Measurements from ENCODE around the gene ANKHD1. TPM values are rescaled to one million over a fixed set of nuclear protein-coding genes. Genes with fewer than 3 reads are reported as not detected.

Gene ANKHD1
- total and polyA plus RNA-seq, 2 of the 8 experiments (the other 6 are each of a cell fraction or from before 2014, with no cell fraction given): 69.9 to 108 TPM

- TF ChIP-seq RAD21 (IDR thresholded peaks at IDR 0.05 in 1 of 2, conservative IDR thresholded peaks at IDR 0.05 in 1 of 2; ENCODE audit: low read depth in 2 of 2, low read length in 2 of 2) (no peak), SIN3A (conservative IDR thresholded peaks at IDR 0.05 in 1 of 2, IDR thresholded peaks at IDR 0.05 in 1 of 2; ENCODE audit: low read depth in 1 of 2, low read length in 2 of 2) (no peak), HDAC2 (IDR thresholded peaks at IDR 0.05; ENCODE audit: borderline replicate concordance in 1 of 2, low read depth in 2 of 2, low read length in 2 of 2) (no peak)
Observed at GRCh38 chr5:140393738-140394137, 7.9 kb upstream of the ANKHD1 start (continued).

Measured in H1 (cell line).